Measurements from ENCODE around the gene CAMTA1. TPM values are rescaled to one million over a fixed set of nuclear protein-coding genes. Genes with fewer than 3 reads are reported as not detected.

CAMTA1 gene
- total and polyA plus RNA-seq, 2 experiments from 2014 or later = 213 to 341 TPM

DNA sequence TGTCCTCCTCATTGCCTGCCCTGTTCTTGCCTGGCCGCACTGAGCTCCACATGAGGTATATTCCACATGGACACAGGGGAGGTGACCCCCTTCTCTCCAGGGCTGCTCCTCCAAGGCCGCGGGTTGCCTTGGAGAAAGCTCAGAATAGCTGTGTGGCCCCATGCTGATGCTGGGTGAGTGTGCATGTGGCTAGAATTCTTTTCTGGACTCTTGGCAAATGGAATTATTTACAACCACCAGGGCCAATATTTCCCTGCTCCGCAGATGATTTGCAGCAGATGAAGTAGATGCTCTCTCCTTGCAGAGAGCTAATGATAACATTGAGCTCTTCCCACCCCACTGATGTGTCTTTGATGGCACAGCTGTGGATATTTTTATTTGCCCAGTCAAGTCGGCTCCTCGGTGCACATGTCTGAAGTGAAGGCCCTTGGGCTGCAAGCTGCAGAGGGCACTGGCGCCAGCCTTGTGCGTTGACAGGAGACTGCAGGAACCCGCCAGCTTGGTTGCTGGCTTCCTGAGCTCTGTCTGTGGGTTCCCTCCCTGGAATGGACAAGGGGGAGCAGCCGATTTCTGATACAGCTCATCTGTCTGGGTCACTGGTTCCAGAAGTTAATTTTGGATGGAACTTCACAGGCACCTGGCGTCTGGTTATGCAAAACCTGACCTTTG lies 581.2 kb downstream of the CAMTA1 start:
- Histone ChIP-seq H3K27ac (peak overlapping the region; percentile 80), H3K36me3 (no peaks in the 10 kb centered on the region), H3K9me3 (ENCODE audit: low read depth) (no peaks in the 10 kb centered on the region), H3K4me1 (ENCODE audit: low read depth) (peaks cover 45% of the 10 kb centered on the region), H3K4me3 (no peak overlapping the region), H3K27me3 (no peaks in the 10 kb centered on the region)
- TF ChIP-seq, protein P1, sequence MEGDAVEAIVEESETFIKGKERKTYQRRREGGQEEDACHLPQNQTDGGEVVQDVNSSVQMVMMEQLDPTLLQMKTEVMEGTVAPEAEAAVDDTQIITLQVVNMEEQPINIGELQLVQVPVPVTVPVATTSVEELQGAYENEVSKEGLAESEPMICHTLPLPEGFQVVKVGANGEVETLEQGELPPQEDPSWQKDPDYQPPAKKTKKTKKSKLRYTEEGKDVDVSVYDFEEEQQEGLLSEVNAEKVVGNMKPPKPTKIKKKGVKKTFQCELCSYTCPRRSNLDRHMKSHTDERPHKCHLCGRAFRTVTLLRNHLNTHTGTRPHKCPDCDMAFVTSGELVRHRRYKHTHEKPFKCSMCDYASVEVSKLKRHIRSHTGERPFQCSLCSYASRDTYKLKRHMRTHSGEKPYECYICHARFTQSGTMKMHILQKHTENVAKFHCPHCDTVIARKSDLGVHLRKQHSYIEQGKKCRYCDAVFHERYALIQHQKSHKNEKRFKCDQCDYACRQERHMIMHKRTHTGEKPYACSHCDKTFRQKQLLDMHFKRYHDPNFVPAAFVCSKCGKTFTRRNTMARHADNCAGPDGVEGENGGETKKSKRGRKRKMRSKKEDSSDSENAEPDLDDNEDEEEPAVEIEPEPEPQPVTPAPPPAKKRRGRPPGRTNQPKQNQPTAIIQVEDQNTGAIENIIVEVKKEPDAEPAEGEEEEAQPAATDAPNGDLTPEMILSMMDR (IDR thresholded peaks at IDR 0.05; ENCODE audit: low read depth, low read length) = no peak
- DNase-seq (ENCODE audit: low read depth in 1 of 2, low spot score in 1 of 2) = no peak

DNA sequence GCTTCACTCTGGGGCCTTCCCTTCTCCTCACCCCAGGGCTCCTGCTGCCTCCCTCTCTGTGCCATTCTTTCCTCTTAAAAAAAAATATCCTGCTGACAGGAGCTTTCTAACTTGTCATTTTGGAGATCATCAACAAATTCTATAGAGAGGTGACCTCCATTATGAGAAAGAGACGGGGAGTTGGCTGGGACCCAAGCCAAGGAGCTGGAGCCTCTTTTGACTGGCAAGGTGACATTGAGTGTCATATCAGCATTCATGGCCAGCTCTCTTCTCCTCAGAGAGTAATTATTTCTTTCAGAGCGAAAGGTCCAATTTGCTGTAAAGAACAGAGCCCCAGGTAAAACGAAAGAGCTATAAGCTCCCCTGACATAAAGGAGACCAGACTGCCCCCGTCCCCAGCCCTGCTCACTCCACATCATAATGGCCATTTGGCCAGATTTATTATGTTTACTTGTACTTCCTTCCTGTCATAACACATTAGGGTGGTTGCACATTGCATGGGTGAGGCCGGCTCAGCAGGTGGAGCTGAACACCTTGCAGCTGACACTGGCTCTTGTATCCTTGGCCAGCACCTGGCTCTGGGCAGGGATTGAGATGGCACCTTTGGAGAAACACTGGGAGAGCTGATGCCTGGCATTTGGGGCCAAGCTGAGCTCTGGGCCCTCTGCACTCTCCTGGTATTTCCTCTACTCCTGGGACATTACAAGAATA lies 581.9 kb downstream of the CAMTA1 start:
- DNase-seq (ENCODE audit: low read depth in 1 of 2, low spot score in 1 of 2) = no peak
- Histone ChIP-seq H3K4me3 (no peak overlapping the region), H3K36me3 (no peaks in the 10 kb centered on the region), H3K9me3 (ENCODE audit: low read depth) (no peaks in the 10 kb centered on the region), H3K4me1 (ENCODE audit: low read depth) (peaks cover 45% of the 10 kb centered on the region), H3K27me3 (no peaks in the 10 kb centered on the region), H3K27ac (peak overlapping the region; percentile 80)
- TF ChIP-seq, protein P1 (IDR thresholded peaks at IDR 0.05; ENCODE audit: low read depth, low read length) = no peak

DNA sequence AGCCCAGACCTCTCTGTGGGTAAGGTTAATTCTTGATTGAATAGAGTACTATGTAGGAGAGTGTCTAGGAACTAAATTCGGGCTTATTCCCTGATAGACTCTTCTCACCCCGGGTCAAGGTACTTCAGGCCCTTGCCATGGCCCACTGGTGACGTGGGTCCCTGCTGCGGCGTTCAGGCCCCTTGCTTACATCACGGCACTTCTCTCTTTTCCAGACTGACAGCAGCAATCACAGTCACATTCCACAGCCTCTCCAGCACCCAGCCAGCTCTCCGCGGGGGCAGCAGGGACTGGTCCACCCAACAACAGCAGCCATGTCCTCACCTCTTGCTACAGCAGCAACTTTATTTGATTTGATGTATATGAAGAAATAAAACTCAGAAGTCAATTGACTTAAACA lies 584.6 kb downstream of the CAMTA1 start:
- Histone ChIP-seq H3K9me3 (ENCODE audit: low read depth) (no peaks in the 10 kb centered on the region), H3K36me3 (no peaks in the 10 kb centered on the region), H3K27ac (peak overlapping the region; percentile 92), H3K4me1 (ENCODE audit: low read depth) (peaks cover 26% of the 10 kb centered on the region), H3K4me3 (no peak overlapping the region), H3K27me3 (no peaks in the 10 kb centered on the region)
- peak in 1 of 2 donors; percentile 78 for DNase-seq (ENCODE audit: low read depth in 1 of 2, low spot score in 1 of 2)
- TF ChIP-seq, protein P1 (IDR thresholded peaks at IDR 0.05; ENCODE audit: low read depth, low read length) = no peak

- Histone ChIP-seq H3K4me1 (ENCODE audit: low read depth) (peaks cover 25% of the 10 kb centered on the region), H3K4me3 (no peak overlapping the region), H3K27ac (no peak overlapping the region), H3K9me3 (ENCODE audit: low read depth) (no peaks in the 10 kb centered on the region), H3K36me3 (no peaks in the 10 kb centered on the region), H3K27me3 (no peaks in the 10 kb centered on the region)
- TF ChIP-seq, protein P1 (IDR thresholded peaks at IDR 0.05; ENCODE audit: low read depth, low read length) = no peak
- DNase-seq (ENCODE audit: low read depth in 1 of 2, low spot score in 1 of 2) = no peak
Measured at GRCh38 chr1:7371926-7372325, 586.7 kb downstream of the CAMTA1 start.

- Histone ChIP-seq H3K36me3 (no peaks in the 10 kb centered on the region), H3K4me3 (no peak overlapping the region), H3K27ac (no peak overlapping the region), H3K4me1 (ENCODE audit: low read depth) (peaks cover 21% of the 10 kb centered on the region), H3K27me3 (no peaks in the 10 kb centered on the region), H3K9me3 (ENCODE audit: low read depth) (no peaks in the 10 kb centered on the region)
- TF ChIP-seq, protein P1 (IDR thresholded peaks at IDR 0.05; ENCODE audit: low read depth, low read length) = no peak
- no peak for DNase-seq (ENCODE audit: low read depth in 1 of 2, low spot score in 1 of 2)
Measured at GRCh38 chr1:7372477-7373120, 587.3 kb downstream of the CAMTA1 start.

Data from cardiac muscle cell (in vitro differentiated cells and primary cell).